LNCAP (cell line): ENCODE data around the gene TTC28.

Experiments
- CTCF ChIP-seq: fragments of 450-650 bp; IDR thresholded peaks from 2 replicates; pipeline ENCODE4 v1.5.1; 2017; ENCODE audit warnings: mild to moderate bottlenecking

Gene TTC28

GRCh38 chr22:28585324-28585723 is 94.3 kb downstream of the TTC28 start:
- TF ChIP-seq CTCF = no peak

GRCh38 chr22:28582806-28583205 is 96.8 kb downstream of the TTC28 start:
- TF ChIP-seq CTCF = no peak

GRCh38 chr22:28581016-28581415 is 98.6 kb downstream of the TTC28 start:
- no peak for TF ChIP-seq CTCF

GRCh38 chr22:28576162-28576561 is 103.5 kb downstream of the TTC28 start:
- TF ChIP-seq CTCF = no peak

GRCh38 chr22:28574159-28574788 is 105.4 kb downstream of the TTC28 start:
- TF ChIP-seq CTCF = no peak

- TF ChIP-seq CTCF = no peak
Observed at GRCh38 chr22:28570696-28571373, 108.8 kb downstream of the TTC28 start.

GRCh38 chr22:28568099-28568498 is 111.5 kb downstream of the TTC28 start:
- TF ChIP-seq CTCF = no peak
